Inflammatory macrophage treated with lipopolysaccharide for 1 hour (primary cell): Measurements from ENCODE around the gene TMEM42.

ENCODE experiments used
- DNase-seq, 2 donors: peaks; one replicate each; pipeline ENCODE4 v3.0.0-alpha.2; 2020 to 2022

The TMEM42 gene

DNA sequence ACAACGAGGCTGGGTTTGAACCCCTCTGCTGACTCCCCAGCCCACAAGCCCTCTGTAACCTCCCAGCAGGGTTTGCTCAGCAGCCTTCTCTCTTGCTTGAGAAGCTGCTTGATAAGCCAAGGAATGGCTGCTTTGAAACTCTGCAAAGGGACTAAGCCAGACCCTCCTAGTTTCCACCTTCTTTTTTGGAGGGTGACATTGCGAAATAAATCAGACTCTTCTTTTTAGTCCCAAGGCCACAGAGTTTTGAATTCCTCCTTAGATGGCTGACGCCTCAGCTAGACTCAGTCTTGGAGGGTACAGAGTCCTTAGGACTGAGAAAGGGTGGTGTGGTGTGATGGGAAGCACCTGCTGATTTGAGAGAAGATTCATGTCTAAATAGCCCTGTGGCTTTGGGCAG lies 13.9 kb downstream of the TMEM42 start:
- DNase-seq: no peak

DNA sequence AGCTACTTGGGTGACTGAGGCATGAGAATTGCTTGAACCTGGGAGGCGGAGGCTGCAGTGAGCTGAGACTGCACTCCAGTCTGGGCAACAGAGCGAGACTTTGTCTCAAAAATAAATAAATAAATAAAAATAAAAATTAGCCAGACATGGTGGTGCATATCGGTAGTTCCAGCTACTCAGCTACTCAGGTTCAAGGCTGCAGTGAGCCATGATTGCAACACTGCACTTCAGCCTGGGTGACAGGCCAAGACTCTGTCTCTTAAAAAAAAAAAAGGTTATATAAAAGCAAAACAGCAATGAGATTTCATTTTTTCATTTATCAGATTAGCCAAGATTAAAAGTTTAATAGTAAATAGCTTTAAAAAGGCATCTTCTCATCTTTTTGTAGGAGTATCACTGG lies 15.6 kb downstream of the TMEM42 start:
- no peak for DNase-seq

DNA sequence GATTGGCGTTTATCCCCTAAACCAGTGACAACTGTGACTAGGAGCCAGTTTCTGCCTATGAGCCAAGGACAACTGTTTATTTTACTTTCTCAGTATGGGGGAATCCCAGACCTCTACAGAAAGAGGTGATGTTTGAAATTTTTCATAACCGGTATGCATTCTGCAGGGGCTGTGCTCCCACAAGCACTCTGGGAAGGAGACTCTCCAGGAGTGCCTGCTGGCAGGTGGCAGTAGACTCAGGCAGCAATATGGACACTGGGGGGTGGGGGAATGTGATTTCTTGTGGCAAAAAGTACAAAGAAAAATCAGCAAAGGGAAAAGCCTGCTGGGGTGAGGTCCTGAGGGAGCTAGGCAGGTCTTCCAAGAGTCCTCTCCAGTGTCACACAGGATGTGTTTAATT lies 18.6 kb downstream of the TMEM42 start:
- DNase-seq: no peak

DNA sequence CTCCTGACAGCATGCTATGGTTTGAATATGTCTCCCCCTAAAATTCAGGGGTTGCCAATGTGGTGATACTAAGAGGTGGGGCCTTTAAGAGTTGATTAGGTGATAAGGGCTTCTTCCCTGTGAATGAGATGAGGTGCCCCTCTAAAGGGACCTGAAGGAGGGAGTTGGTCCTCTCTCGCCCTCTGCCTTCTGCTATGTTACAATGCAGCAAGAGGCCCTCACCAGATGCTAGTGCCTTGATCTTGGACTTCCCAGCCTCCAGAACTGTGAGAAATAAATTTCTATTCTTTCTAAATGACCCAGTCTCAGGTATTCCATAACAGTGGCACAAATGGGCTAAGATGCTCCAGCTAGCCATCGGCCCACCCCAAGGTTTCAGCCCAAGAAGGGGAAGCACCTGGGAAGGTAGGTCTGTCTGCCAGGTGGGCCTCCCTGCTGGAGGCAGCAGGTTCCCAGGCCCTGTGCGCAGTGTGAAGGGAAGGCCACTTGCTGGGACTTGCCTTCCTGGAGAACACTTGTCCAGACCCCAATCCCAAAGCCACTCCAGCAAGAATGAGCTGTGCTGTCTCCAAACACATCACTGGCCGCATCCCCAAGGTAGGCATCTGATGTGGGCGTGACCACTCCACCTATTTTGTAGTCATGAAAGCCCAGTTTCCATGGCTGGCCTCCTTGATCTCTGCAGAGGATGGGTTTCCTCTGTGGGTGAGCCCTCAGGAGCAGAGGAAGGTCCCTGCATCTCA lies 21.7 kb downstream of the TMEM42 start:
- no peak for DNase-seq

DNA sequence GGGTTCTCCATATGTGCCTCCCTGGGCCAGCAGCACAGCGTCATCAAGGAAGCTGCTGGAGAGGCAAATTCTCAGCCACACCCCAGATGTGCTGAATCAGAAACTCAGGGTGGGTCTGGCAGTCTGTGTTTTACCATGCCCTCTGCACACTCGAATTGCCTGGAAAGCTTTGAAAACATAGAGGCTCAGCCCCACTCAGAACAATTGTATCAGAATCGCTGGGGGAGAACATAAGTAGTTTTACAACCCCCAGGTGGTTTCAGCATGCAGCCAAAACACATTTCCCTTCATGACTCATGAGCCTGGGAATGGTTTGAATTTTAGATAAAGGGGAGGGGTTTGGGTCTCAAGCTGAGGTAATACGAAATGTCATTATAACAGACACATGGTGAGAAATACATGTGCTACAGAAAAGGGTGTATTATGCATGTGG lies 22.3 kb downstream of the TMEM42 start:
- no peak for DNase-seq

DNA sequence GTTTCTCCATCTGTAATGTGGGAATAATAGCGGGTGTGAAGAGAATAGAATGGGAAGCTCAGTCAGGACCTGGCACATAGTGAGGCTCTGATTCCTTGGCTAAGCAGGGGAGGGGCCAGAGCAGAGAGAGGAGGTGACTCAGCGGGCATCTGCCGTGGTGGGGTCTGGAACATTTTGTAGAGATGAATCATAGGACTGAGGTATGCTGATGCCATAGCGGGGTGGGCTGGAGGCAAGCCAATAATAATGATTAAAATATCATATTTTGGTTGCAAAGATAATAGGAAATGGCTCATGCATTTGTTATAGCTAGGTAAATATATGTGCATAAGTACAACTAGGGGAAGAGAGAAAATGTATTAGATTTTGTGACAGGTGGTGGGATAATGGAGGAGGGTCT lies 23.9 kb downstream of the TMEM42 start:
- DNase-seq: no peak

DNA sequence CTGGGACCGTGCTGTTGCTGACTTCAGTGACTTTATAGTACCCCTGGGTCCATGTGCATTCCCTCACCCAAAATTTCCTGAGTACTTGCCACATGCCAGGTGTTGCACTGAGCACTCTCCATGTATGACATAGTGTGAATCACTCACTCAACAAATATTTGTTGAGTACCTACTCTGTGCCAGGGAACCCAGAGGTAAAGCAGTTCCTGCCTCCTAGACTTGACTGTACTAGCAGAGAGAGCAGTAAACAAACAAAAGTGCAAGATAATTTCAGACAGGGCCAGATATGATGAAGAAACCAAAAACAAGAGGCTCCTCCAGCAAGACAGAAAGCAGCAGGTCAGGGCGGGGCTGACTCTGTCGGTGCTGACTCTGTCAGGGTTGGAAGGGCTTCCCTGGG lies 24.8 kb downstream of the TMEM42 start:
- DNase-seq: no peak

DNA sequence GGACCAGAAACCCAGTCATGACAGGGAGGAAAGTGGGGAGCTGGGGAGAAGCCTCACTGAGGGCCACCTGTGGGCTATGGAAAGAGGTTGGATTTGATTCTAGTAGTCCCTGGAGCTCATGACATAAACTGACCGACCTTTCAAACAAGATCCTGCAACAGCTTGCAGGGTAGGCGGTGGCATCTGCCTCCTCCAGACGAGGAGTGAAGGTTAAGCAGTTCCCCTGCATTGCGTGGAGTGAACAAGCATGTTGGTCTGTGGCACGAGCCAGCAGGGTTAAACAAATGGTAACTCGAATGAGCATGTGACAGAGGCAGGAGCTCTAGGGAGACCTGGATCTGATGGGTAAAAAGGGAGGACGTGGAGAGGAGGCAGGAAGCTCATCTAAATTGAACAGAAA lies 25.4 kb downstream of the TMEM42 start:
- no peak for DNase-seq

DNA sequence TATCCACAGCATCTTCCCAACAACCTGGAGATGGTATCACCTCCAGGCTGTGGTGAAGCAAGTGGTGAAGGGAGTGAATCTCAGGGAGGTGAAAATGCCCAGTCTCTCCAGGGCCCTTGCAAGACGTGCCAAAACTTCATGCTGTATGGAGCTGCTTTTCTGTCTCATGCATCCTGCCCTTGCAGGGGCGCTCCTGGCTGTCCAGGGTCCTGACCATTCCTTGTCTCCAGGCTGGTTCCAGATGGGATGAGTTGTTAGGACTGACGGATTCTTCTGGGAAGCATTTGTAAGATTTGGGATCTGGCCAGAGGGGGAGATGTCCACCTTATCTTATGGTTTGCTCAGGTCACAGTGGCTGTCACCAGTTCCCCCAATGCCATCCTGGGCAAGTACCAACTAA lies 28.5 kb downstream of the TMEM42 start:
- no peak for DNase-seq

DNA sequence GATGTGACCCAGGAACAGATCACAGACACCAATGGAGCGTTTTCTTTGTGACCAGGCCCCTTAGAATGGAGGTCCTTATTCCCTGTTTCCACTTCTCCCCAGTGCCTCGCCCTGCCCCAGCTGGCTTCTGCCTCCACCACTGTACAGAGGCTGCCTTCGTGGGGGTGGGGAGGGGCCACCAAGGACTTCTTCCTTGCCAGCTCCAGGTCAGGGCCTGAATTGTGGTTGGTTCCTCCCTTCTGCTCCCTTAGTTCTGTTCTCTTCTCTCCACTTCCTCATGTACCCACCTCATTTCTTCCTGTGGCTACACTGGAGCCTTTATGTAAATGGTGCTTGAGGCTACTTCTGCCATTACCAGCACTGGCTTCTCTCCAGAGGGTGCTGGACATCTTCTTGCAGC lies 29.1 kb downstream of the TMEM42 start:
- no peak for DNase-seq

DNA sequence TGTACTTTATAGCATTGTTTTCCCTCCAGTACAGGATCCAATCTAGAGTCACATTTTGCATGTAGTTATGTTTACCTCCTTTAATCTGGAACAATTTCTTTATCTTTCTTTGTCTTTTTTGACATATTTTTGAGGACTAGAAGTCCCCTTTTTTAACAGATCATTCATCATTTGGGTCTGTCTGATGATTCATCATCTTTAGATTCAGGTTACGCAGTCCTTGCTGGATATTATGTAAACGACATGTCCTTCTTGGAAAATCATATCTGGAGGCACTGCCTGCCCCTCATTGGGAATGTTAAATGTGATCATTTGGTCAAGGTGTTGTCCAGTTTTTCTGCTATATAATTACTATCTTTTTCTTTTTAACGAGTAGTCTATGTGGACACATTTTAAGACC lies 31.0 kb downstream of the TMEM42 start:
- DNase-seq: no peak

DNA sequence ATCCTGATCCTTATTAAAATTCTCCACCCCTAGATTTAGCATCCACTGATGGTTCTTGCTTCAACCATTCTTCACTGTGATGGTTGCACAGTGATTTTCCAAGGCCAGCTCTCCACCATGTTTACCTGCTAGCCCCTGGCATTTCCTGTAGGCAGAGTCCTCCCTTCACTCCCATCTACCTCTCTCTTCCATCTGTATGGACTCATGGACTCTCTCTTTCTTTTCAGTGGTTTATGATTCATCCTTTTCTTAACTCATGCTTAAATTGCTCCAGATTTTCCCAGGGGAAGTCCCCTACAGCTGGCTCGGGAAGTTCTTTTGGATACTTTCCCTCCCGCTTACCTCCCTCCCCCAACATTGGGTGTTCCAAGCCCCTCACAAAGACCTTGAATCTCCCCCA lies 31.4 kb downstream of the TMEM42 start:
- no peak for DNase-seq

DNA sequence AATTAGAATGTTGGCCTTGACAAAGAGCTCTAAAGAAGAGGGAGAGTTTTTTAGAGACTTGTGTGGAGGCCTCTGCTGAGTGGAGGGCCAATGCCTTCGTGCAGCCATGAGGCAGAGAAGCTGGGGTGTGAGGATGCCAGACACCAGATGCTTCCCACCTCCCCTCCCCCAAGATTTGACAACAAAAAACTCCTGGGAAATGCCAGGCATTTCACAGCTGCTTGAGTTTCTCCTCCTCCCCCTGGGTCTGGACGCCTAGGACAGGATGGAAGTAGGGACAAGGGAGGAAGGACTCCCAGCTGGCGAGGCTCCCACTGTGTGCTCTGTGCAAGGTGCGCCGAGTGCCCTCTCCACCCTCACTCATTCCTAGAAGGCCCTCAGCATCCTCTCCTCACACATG lies 32.8 kb downstream of the TMEM42 start:
- DNase-seq: no peak

DNA sequence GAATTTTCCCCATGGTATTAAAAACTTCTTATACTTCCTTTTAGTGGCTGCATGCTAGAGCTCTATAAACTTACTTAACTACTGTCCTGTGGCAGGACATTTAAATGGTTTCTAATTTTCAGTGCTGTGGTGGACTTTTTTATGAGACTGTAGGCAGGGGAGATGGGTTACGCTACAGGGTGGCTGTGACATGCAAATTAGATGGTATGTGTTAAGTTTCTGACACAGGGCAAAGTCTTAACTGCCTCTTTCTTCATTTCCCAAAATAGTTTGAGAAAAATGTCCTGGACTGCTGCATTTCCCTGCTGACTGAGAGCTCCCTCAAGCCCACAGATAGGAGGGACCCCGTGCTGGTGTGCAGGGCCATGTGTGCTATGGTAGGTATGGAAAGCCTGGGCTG lies 34.7 kb downstream of the TMEM42 start:
- no peak for DNase-seq

DNA sequence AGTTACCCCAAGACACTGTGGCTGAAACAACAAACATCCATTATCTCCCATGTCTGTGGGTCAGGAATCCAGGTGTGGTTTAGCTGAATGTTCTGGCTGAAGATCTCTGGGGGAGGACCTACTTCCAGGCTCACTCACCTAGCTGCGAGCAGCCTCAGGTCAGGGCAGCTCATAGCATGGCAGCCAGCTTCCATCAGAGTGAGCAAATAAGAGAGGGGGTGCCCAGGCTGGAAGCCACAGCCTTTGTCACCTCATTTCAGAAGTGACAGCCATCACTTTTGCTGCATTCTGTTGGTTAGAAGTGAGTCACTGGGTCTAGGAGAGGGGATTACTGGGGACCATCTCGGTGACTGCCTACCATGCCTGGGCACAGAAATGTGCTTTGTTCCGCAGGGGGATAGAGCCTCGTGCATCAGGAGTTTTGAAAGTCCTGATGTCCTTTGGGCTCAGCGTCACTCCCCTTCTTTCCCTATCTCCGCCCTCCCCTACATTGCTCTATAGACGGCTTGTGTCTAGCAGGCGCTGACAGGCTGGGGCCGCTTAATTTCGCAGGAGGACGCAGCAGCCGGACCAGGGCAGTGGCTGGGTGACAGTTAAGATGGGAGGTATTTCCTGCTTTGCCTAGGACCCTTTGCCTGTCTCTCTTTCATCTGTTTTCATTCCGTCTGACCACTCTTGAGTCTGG lies 38.1 kb downstream of the TMEM42 start:
- no peak for DNase-seq

DNA sequence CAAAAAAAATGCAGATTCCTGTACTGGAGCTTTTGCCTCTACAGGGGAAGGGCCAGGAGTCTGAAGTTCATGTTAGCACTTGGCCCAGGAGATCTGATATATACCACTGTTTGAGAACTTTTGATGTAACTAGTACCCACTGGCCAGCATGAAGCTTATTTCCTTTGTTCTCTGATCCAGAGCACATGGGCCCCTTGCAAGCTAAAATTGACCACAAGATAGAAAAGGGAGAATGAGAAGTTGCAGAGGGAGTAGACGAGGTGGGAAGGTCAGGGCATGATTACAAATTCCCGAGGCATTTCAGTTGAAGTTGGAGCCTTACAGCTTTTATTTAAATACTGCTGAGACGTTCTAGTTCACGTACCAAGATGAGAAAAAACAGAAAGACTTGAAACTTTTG lies 40.9 kb downstream of the TMEM42 start:
- no peak for DNase-seq

DNA sequence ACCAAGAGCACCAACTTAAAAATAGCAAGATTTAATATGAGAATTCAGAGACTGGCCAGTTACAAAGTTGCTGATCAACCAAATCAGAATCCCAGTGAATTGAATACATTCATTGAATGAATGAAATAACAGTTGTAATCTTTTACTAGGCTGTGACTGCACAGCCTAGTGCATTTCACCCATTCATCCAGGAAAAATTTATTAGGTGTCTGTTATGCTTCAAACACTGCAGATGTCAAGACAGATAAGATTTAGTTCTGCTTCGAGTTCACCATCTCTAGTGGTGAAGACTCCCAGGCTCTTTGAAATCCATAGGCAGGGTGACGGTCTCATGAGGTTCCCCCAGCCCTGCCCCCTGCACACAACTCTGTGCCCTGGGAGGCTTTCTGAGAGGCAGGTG lies 41.6 kb downstream of the TMEM42 start:
- no peak for DNase-seq

DNA sequence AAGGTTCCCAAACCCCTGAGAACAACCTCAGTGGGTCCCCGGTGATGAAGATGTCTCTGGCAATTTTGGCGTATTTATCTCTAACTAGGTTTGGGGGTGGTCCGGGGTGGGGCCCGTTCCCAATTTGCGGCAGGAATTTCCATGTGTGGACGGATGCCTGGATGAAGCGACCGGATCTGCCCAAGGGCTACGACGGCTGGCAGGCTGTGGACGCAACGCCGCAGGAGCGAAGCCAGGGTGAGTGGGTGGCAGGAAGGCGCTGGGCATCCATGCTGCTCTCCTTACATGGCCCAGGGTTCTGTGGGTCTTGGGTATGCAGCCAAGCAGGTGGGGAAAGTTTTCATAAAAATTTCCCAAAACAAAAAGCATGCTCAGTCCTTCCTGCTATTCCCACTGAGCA lies 42.0 kb downstream of the TMEM42 start:
- no peak for DNase-seq

DNA sequence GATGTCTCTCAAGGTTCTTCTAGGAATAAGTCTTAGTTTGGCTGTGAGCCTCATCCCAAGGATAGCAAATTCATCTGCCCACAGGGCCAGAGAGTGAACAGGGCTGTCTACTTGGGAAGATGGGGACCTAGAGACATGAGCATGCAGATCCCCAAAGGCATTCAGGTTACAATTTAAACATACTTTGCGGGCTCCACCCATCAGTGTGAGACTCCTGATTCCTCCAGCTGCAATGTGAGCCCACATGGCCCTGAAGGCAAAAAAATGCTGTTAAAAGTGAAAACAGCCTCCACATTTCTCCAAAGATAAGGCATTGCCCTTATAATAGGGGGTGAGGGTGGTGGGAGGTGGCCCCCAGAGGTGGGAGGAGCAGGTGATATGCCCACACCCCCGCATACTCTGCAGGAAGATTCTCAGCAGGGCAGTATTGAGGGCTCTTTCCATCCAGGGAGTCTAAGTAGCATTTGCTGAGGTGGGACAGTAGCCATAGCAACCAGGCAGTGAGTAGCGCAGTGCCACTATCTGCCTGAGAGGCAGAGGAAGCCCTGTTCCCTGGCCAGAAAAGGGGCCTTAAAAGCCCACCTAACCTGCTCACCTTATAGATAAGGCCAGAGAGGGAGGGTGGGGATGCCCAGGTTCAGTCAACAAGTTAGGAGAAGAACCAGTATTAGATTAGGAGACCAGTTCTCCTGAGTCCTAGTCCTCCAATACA lies 43.9 kb downstream of the TMEM42 start:
- DNase-seq: no peak

DNA sequence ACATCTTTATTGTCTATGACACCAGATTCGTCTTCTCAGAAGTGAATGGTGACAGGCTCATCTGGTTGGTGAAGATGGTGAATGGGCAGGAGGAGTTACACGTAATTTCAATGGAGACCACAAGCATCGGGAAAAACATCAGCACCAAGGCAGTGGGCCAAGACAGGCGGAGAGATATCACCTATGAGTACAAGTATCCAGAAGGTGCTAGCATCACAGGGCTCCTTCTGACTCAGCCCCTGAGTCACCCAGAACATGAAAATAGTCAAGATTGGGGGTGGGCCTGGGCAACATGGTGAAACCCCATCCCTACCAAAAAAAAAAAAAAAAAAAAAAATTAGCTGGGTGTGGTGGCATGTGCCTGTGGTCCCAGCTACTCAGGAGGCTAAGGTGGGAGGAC lies 45.3 kb downstream of the TMEM42 start:
- no peak for DNase-seq

DNA sequence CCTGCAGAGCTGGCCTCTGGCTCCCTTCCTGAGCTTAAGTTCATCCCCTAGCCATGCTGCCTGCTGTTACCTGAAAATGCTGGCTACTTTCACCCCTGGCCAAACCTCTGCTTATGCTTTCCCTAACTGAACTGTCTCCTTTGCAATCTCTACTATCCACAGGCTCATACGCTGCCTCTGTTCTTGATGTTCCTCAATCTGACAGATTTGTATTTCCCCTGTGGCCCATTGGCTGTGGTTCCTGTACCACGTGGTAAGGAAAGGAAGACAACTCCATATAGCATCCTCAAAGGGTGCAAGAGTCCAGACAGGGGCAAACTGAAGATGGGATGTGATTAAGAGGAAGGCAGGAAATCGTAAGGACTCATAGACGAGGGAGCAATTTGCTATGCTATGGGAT lies 45.9 kb downstream of the TMEM42 start:
- no peak for DNase-seq

DNA sequence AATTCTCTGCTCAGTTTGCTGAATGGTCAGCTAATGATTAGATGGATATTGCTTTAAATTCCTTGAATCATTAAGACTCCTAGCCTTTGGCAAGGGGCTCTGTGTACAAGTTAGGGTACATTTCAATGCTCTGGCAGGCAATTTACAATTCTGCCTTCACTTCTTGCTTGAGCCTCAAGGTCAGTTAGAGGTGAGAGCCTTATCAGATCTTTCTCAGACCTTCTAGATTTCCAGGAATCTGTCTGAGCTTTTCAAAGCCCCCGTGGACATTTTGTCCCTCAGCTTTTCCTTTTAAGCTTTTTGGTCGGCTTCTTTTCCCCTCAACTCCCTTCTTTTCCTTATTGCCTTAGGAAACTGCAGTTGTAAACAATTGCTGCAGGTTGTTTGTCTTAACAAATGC lies 47.4 kb downstream of the TMEM42 start:
- DNase-seq: no peak

DNA sequence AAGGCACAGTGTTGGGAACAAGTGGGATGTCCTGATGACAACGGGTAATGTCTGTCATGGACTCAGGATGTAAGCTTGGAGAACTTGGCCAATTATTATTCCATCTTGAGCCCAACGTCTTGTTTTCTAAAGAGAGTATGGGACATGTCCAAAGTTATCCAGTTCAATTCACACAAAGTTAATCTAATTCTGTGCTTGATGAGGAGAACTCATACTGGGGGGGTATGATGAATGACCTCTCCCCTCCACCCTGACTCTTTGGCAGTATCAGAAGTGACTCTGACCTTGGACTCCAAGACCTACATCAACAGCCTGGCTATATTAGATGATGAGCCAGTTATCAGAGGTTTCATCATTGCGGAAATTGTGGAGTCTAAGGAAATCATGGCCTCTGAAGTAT lies 49.0 kb downstream of the TMEM42 start:
- no peak for DNase-seq

DNA sequence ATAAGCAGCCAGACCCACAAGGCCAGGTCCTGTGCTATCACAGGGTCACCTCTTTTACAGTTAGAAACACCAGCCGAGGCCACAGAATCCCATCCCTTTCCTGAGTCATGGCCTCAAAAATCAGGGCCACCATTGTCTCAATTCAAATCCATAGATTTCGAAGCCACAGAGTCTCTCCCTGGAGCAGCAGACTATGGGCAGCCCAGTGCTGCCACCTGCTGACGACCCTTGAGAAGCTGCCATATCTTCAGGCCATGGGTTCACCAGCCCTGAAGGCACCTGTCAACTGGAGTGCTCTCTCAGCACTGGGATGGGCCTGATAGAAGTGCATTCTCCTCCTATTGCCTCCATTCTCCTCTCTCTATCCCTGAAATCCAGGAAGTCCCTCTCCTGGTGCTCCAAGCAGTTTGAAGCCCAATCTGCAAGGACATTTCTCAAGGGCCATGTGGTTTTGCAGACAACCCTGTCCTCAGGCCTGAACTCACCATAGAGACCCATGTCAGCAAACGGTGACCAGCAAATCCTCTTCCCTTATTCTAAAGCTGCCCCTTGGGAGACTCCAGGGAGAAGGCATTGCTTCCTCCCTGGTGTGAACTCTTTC lies 52.3 kb downstream of the TMEM42 start:
- peak; percentile 47 to 72 for DNase-seq
